Thoracic aorta (tissue), 2 donors: ENCODE results near the gene DHRSX. TPM values are rescaled to one million over a fixed set of nuclear protein-coding genes. Genes with fewer than 3 reads are reported as not detected.

Experiments used
- ATAC-seq: fragments of 150-250 bp; one replicate; pipeline ENCODE4 v1.8.0; 2017; ENCODE audit warnings: low read depth; ENCODE audit not compliant: insufficient number of reproducible peaks, low FRiP score
- DNase-seq: peaks from one replicate; pipeline ENCODE4 v3.0.0-alpha.2; 2020; ENCODE audit warnings: low spot score
- H3K27ac ChIP-seq, 2 donors: fragments of 200-600 bp; sonication (generic); 1 replicate in 1 of 2; 2 replicates in 1 of 2; pipeline ENCODE4 v1.5.1; 2016; ENCODE audit warnings: mild to moderate bottlenecking in 2 of 2, moderate library complexity in 2 of 2
- H3K27me3 ChIP-seq: fragments of 200-600 bp; sonication (generic); replicated peaks from 2 replicates; pipeline ENCODE4 v1.6.0; 2016; ENCODE audit warnings: mild to moderate bottlenecking; ENCODE audit not compliant: insufficient read depth
- H3K36me3 ChIP-seq: fragments of 200-600 bp; sonication (generic); one replicate; pipeline ENCODE4 v1.5.1; 2016
- H3K4me1 ChIP-seq, 2 donors: fragments of 200-600 bp; sonication (generic); 1 replicate in 1 of 2; 2 replicates in 1 of 2; pipeline versions ENCODE4 v1.5.1 to v1.6.0; 2016; ENCODE audit warnings: low read depth in 2 of 2, mild to moderate bottlenecking in 1 of 2; ENCODE audit not compliant: control insufficient read depth in 1 of 2
- H3K4me3 ChIP-seq: fragments of 200-600 bp; sonication (generic); 2 replicates; pipeline ENCODE4 v1.5.1; 2016; ENCODE audit warnings: mild to moderate bottlenecking
- H3K9me3 ChIP-seq: fragments of 200-600 bp; sonication (generic); 2 replicates; pipeline ENCODE4 v1.5.1; 2016
- CTCF ChIP-seq: fragments of 200-600 bp; sonication (generic); IDR thresholded peaks from one replicate; pipeline ENCODE4 v1.5.1; 2019; ENCODE audit warnings: antibody characterized with exemption
- total RNA-seq, 2 donors: library from RNA; depleted of rRNA; stranded (reverse); fragments of >200 nt; gene quantifications; one replicate each; pipeline versions ENCODE4 v1.1.0 to v1.2.3, GENCODE V29; 2016

Gene DHRSX
- total RNA-seq, 2 donors from 2014 or later: 14.9 to 16.8 TPM

- DNase-seq: no peak
These were observed 98.5 kb downstream of the DHRSX start for GRCh38 chrX:2402361-2402690.

GRCh38 chrX:2401590-2402360, 99.0 kb downstream of the DHRSX start:
- Histone ChIP-seq H3K4me3 (no peak overlapping the region), H3K4me1 (no peaks in the 10 kb centered on the region), H3K36me3 (peaks cover 3% of the 10 kb centered on the region), H3K9me3 (no peaks in the 10 kb centered on the region), H3K27ac (no peak overlapping the region), H3K27me3 (no peaks in the 10 kb centered on the region)
- ATAC-seq (no peak), DNase-seq (no peak)
- TF ChIP-seq CTCF: no peak

More at GRCh38 chrX:2402361-2402690, 98.5 kb downstream of the DHRSX start:
- Histone ChIP-seq H3K4me3 (no peak overlapping the region), H3K36me3 (peaks cover 6% of the 10 kb centered on the region), H3K9me3 (no peaks in the 10 kb centered on the region), H3K27ac (no peak overlapping the region), H3K27me3 (no peaks in the 10 kb centered on the region), H3K4me1 (no peaks in the 10 kb centered on the region)
- no peak for TF ChIP-seq CTCF
- ATAC-seq: no peak

- DNase-seq (no peak), ATAC-seq (no peak)
- Histone ChIP-seq H3K4me3 (no peak overlapping the region), H3K27me3 (no peaks in the 10 kb centered on the region), H3K27ac (no peak overlapping the region), H3K36me3 (no peaks in the 10 kb centered on the region), H3K4me1 (no peaks in the 10 kb centered on the region), H3K9me3 (no peaks in the 10 kb centered on the region)
- TF ChIP-seq CTCF: no peak
These were observed 99.6 kb downstream of the DHRSX start for GRCh38 chrX:2401201-2401589.

- no peaks in the 10 kb centered on the region for H3K36me3 ChIP-seq
- no peak for TF ChIP-seq CTCF
- no peaks in the 10 kb centered on the region for H3K9me3 ChIP-seq
- no peaks in the 10 kb centered on the region for H3K4me1 ChIP-seq
- H3K27ac ChIP-seq: no peak overlapping the region
- H3K27me3 ChIP-seq: no peaks in the 10 kb centered on the region
- ATAC-seq (no peak), DNase-seq (no peak)
- no peak overlapping the region for H3K4me3 ChIP-seq
These were observed 102.6 kb downstream of the DHRSX start for GRCh38 chrX:2398064-2398656.

GRCh38 chrX:2397229-2398063, 103.3 kb downstream of the DHRSX start:
- H3K27me3 ChIP-seq: no peaks in the 10 kb centered on the region
- no peak overlapping the region for H3K4me3 ChIP-seq
- ATAC-seq (no peak), DNase-seq (no peak)
- no peaks in the 10 kb centered on the region for H3K9me3 ChIP-seq
- H3K4me1 ChIP-seq: no peaks in the 10 kb centered on the region
- no peaks in the 10 kb centered on the region for H3K36me3 ChIP-seq
- no peak overlapping the region for H3K27ac ChIP-seq
- no peak for TF ChIP-seq CTCF
